GM19372 (cell line): ENCODE results near the gene PSMD2.

ENCODE experiments used
- ATAC-seq: cut with Tn5 transposase; IDR thresholded peaks from one replicate; pipeline ENCODE4 v1.9.1; 2021; ENCODE audit warnings: mild to moderate bottlenecking, low read depth, moderate library complexity; ENCODE audit not compliant: unreplicated experiment

PSMD2 gene

DNA sequence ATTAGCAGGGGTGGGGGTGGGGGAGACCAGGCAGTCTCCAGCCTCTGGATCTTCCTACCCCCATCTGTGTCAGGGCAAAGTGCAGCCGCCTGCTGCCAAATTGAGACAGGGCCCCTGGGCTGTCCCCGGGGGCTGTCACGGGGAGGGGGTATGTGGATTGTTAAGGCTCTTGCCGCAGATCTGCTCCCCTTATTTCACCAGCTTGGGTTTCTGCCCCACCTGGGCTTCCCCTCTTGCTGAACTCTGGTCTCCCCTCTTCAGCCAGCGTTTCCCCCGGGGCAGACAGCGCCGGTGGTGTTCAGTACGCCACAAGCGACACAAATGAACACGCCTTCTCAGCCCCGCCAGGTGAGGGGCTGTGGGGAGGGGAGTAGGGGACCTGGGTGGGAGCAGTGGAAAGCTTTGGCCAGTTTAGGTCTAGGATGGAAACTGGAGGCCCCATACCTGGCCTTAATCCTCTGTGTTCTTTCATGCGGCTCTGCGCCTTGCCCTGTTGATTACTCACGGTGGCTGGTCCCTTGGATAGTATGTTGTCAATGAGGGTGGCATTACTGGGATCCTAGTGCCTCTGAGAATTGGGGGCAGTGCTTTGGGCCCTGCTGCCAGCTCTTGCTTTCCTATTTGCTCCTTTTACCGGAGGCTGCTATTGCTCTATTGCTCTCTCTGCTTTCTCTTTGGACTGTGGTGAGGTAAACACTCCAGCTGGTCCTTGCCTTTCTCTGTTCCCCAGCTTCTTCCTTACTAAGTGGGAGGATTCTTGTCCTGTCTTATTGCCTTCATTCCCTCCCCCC, 17.0 kb downstream of the PSMD2 start:
- no peak for ATAC-seq

DNA sequence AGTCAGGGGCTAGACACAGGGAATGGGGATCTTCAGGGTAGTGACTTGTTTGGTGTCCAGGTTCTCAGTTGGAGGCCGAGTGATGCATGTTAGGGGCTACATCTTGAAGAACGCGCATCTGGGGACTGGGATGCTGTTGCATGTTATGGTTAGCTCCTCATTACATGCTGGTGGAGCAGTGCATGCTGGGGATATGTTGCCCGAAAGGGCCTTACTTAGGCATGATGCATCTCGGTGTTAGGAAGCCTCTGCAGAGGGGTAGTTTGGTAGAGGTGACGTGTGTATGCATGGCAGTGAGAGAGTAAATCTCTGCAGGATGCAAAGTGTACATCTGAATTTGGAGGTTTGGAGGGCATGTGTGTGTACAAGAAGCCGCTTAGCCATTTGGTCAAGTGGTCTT, 17.8 kb downstream of the PSMD2 start:
- no peak for ATAC-seq

DNA sequence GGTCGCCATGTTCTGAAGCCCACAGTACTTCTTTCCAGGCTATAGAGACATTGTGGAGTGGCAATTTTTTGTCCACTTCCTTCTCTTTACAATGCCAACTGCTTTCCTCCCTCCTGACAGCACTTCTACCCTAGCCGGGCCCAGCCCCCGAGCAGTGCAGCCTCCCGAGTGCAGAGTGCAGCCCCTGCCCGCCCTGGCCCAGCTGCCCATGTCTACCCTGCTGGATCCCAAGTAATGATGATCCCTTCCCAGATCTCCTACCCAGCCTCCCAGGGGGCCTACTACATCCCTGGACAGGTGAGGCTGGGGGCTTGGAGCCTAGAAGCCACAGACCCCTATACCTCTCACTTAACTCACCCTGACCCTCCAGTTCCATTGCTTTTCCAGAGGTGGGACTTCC, 18.2 kb downstream of the PSMD2 start:
- ATAC-seq = no peak

DNA sequence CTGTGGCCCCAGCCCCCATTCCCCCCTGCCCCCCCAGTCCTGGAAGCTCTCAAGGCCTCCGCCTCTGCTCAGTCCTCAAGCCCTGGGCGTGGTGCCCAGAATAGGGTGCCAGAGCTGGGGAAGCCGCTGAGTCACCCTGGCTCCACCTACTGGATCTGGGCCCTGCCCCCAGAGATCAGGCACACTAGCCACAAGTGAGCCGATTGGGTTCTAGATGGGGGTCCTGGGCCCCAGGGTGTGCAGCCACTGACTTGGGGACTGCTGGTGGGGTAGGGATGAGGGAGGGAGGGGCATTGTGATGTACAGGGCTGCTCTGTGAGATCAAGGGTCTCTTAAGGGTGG, 21.0 kb downstream of the PSMD2 start:
- ATAC-seq = no peak

DNA sequence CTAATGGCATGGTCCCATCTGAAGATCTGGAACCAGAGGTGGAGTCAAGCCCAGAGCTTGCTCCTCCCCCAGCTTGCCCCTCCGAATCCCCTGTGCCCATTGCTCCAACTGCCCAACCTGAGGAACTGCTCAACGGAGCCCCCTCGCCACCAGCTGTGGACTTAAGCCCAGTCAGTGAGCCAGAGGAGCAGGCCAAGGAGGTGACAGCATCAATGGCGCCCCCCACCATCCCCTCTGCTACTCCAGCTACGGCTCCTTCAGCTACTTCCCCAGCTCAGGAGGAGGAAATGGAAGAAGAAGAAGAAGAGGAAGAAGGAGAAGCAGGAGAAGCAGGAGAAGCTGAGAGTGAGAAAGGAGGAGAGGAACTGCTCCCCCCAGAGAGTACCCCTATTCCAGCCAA, 22.6 kb downstream of the PSMD2 start:
- no peak for ATAC-seq

DNA sequence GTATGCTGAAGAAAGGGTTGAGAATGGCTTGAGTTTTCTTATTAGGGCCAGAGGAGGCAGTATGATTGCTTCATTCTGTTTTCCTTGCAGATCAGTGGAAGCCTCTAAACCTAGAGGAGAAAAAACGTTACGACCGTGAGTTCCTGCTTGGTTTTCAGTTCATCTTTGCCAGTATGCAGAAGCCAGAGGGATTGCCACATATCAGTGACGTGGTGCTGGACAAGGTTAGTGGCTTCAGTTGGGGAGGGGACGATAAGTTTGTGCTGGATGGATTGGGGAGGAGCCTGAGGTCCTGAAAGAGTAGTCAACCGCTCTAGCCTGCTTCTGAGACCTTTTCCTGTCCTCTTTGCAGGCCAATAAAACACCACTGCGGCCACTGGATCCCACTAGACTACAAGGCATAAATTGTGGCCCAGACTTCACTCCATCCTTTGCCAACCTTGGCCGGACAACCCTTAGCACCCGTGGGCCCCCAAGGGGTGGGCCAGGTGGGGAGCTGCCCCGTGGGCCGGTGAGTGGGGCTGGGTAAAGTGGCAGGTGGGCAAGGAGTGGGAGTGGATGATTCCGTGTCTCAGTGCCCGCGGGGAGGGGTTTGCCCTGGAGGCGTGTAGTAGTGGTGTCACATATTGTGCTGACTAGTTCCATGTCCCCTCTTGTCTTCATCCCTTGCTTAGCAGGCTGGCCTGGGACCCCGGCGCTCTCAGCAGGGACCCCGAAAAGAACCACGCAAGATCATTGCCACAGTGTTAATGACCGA, 23.9 kb downstream of the PSMD2 start:
- ATAC-seq = no peak

DNA sequence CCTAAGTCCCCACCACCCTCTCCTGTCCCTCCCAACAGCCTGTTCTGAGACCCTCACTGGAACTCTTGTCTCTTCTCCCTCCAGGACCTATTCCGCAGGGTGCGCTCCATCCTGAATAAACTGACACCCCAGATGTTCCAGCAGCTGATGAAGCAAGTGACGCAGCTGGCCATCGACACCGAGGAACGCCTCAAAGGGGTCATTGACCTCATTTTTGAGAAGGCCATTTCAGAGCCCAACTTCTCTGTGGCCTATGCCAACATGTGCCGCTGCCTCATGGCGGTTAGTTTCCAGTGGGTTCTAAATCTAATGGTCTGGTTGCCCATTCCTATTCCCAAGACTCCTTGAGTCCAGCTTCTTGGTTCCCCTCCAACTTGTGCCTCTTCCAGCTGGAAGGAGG, 24.7 kb downstream of the PSMD2 start:
- no peak for ATAC-seq

DNA sequence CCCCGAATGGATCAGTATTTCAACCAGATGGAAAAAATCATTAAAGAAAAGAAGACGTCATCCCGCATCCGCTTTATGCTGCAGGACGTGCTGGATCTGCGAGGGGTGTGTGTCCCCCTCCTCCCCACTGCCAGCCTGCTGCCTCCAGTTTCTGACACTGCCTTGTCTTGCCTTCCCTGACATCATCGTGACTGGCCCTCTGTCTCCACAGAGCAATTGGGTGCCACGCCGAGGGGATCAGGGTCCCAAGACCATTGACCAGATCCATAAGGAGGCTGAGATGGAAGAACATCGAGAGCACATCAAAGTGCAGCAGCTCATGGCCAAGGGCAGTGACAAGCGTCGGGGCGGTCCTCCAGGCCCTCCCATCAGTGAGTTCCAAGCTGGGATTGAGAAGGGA, 26.2 kb downstream of the PSMD2 start:
- ATAC-seq = no peak

DNA sequence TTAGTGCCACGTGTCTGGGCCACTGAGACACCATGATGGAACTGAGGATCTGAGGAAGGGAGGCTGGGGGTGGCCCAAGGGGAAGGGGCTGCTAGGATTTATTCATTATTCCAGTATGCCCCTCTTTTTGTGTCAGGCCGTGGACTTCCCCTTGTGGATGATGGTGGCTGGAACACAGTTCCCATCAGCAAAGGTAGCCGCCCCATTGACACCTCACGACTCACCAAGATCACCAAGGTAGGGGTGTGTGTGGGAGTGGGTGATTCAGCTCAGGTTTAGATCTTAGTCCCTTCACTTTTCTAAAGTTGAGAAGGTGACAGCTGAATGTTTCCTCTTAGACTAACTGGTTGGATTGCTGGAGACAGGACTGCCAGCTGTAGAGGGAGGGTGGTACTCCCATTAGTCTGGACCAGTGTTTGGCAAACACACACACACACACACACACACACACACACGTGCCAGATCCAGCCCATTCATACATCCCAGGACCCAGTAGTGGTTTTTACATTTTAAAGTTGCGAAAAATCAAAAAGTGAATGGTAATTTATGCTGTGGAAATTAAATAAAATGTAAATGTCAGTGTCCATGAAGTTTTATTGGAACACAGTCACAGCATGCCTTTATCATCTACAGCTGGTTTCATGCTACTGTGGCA, 26.8 kb downstream of the PSMD2 start:
- ATAC-seq = no peak

DNA sequence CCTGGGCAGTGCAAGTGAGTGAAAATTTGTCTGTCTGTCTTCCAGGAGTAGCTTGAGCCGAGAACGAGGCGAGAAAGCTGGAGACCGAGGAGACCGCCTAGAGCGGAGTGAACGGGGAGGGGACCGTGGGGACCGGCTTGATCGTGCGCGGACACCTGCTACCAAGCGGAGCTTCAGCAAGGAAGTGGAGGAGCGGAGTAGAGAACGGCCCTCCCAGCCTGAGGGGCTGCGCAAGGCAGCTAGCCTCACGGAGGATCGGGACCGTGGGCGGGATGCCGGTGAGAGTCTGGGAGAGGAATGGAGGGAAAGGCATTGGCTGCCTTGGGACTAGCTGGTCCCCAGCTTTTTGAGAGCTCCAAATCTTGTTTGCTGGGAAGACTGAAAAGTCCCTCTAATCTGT, 28.1 kb downstream of the PSMD2 start:
- ATAC-seq = no peak

DNA sequence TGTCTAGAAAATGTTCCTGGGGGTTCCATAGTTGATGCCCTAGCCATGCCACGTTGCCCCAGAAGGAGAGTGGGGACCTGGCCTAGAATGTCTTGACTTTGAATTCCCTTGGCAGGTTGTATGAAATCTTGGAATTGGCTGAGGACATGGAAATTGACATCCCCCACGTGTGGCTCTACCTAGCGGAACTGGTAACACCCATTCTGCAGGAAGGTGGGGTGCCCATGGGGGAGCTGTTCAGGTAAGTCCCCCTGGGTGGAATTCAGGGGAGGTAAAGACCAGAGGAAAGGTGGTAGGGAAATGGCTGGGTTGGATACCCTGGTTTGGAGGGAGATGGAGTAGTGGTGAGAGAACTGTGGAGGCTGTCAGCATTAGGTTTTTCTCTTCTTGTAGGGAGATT, 29.5 kb downstream of the PSMD2 start:
- no peak for ATAC-seq

DNA sequence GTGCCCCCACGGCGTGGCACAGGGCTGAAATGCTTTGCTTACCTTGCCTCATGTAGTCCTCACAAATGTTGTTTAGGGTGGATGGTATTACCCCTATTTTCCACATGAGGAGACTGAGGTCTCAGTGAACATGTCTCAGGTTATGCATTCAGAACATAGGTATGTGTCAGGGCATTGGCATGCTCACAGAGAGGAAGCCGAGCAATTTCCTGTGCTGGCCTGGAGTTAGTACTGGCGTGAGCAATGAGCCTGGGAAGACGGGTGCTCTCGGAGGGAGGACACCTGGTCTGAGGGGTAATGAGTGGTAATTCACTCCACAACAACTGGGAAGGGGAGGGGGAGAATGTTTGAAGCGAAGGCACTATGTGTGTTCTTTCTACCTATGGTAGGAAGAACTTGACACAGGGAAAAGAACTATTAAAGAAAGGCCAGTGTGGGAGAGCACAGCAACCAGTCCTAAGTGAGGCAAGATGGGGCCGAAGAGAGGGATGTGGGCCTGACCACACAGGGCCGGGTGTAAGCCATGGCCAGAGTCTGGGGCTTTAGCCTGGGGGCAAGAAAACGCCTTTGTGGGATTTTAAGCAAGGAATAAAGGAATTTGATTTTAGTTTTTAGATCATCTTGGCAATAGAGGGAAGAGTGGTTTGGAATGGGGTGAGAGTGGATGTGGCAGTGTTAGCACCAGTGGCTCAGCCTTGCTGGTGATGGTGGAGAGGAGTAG, 33.5 kb downstream of the PSMD2 start:
- ATAC-seq = no peak

DNA sequence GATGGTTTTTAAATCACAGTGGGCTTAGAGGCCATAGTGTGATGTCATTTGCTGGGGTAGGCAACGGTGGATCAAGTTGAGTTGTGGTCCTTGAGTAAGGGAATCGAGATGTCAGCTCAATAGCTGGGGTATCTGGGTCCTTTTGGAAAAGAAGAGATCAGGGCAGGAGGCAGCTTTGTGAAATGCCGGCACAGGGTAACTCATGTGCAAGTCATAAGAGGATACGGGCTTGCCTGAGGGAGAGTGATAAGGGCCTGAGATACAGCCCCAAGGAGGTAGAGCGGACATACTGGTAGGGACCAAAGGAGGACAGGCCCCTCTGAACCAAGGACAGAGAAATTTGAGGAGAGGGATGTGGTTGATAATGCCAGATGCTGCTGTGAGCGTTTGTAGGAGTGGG, 34.1 kb downstream of the PSMD2 start:
- no peak for ATAC-seq

DNA sequence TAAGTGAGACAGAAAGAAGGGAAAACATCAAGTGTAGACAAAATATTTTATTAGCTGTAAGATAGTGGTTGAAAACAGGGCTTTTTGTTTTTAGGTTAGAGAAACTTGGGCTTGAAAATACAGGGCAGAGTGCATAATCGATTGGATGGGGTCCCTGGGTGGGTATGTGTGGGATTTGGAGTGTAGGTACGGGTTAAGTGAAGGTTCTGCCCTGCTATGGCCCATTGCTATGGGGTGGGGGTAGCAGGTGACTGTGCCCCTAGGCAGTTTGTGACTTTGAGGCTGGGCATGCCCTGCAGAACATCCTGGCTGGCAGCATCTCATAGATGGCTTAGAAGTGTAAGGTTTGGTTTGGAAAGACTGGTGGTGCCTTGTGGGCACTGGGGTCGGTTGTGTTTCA, 34.7 kb downstream of the PSMD2 start:
- ATAC-seq = no peak

DNA sequence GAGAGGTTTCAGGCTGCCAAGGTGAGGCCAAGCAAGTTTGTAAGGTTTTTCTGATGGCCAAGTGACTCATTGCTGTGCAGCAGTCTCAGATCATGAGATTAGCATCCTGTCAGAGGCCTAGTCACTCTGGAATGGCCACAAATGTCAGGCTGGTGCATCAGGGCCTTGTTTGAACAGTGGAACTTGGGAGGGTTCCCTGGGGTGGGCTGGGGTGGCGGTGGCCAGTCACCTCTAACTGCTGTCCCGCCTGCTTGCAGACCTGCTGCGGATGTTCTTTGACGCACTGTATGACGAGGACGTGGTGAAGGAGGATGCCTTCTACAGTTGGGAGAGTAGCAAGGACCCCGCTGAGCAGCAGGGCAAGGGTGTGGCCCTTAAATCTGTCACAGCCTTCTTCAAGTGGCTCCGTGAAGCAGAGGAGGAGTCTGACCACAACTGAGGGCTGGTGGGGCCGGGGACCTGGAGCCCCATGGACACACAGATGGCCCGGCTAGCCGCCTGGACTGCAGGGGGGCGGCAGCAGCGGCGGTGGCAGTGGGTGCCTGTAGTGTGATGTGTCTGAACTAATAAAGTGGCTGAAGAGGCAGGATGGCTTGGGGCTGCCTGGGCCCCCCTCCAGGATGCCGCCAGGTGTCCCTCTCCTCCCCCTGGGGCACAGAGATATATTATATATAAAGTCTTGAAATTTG, 35.6 kb downstream of the PSMD2 start:
- ATAC-seq = no peak

DNA sequence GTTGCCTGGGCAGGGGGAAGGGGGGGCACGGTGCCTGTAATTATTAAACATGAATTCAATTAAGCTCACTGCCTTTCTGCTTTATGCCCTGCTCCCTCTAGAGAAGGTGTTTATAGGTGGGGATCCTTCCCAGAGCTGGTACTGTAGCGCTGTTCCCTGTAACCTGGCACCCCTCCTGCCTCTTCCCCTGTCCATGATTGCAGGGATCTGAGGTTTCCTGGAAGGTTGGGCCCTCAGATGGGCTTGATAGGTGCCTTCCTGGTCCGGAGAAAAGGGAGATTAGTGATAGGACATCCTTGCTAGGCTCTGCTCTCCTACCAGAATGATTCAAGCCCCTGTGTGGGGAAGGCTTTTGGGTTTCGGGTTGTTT, 36.2 kb downstream of the PSMD2 start:
- ATAC-seq = no peak

DNA sequence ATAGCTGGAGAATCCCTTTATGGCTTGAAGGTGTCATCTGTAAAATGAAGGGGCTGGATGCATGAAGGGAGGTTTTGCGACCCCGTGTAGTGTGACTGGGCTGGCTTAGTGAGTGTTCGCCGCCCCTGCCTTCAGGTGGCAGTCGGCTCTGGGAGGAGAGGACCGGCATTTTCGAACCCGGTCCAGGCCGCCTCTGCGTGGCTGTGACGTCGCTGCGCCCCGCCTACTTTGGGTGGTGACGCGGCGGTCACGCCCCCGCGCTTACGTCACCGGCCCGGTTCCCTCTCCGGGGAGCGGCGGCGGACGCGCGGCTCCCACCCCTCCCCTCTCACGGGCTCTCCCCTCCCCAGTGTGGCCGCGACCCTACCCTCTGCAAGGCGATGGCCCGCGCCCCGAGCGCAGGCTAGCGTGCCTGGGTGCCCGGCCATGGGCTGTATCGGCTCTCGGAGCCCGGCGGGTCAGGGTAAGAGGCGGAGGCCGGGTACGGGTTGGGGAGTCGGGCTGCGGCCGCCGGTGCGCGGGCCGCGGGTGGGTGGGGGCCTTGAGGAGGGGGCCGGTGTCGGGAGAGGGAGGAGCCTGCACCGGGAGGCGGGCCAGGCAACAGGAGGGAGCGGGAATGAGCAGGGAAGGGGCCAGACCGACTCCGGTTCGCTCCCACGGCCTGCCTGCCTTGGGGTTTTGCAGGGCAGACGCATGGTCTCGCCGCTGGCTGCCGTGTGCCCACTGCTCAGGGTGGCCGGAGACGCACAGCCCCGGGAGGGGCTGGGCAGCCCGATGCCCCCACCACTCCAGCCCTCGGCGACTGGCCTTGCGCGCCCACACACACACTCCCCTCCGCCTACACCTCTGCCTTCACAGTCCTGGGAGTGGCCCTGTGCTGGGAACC, 36.9 kb downstream of the PSMD2 start:
- peak; percentile 69 for ATAC-seq

DNA sequence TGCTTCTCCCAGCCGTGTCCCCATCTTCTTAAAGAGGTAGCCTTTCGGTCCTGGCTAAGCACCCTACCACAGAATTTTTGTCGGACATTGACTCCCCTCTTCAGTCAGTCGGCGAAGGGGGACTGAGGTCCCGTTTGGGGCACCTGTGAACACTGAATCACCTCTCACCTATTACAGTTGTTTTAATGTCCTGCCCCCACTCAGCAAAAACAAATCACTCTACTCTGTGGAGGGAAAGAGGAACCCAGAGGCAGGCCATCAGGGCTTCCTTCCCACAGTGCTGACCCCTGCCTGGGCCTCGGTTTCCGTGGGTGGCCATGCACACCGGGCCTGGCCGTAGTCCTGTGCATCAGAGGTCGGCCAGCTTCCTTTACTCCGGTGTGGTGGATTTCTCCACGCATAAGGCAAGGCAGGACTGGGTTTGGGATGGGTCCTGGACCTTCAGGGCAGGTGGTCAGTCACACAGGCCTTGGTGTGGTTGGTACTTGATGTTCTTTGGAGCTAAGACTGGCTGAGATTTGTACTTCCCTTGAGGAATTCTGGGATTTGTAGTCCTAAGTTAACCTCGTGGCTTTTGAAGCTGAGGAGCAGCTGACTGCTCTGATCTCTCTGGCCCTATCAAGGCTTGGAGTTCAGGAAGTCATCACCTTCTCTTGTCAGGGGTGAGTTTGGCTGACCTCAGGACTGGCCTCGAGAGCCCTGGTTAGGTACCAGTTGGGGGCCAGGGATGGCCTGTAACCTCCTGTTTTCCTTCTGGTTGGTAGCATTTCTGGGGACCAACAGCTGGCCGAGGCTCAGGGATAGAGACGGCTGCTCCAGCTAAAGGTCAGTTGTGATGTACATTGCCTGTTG, 37.7 kb downstream of the PSMD2 start:
- no peak for ATAC-seq

DNA sequence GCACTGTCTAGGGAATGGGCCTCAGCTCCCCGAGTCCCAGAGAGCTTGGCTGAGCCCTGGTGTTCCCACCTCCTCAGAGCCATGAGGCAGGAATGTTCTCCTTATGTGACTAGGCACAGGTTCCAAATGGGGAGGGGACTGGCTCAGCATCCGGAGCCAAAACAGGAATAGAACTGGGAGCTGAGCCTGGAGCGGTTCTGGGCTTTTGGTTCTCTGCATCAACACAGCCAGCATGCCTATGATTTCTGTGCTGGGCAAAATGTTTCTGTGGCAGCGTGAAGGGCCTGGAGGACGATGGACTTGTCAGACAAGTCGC, 38.3 kb downstream of the PSMD2 start, which contains the start of gene FAM131A:
FAM131A (plus strand) TSS at position 202 of the 316 bp plus-strand sequence; CDS start at position 233, 31 bp downstream.
- no peak for ATAC-seq
